ENCODE results near the gene PLD6. TPM values are rescaled to one million over a fixed set of nuclear protein-coding genes. Genes with fewer than 3 reads are reported as not detected.

PLD6 gene
- polyA plus RNA-seq, 2 donors = 1.2 TPM

GRCh38 chr17:17172990-17173389 is 33.1 kb downstream of the PLD6 start:
- peaks cover 30 to 60% of the 10 kb centered on the region in 2 donors for H3K36me3 ChIP-seq (ENCODE audit: control insufficient read depth in 2 of 2, insufficient read depth in 2 of 2, low read length in 1 of 2)
- no peaks in the 10 kb centered on the region for H3K27me3 ChIP-seq (ENCODE audit: control insufficient read depth in 1 of 2, insufficient read depth in 2 of 2, low read length in 2 of 2)
- 87% methylated on average over 9 of the region's 9 CpGs for WGBS, 2 donors
- no peak overlapping the region for H3K27ac ChIP-seq (ENCODE audit: low read depth in 2 of 2, low read length in 1 of 2)
- H3K4me1 ChIP-seq (ENCODE audit: control insufficient read depth in 2 of 2, insufficient read depth in 2 of 2, low read length in 1 of 2) = no peaks in the 10 kb centered on the region
- H3K4me3 ChIP-seq (ENCODE audit: low read depth in 1 of 2, low read length in 2 of 2) = no peak overlapping the region
- H3K9me3 ChIP-seq (ENCODE audit: control insufficient read depth in 2 of 2, insufficient read depth in 1 of 2, low read depth in 1 of 2, low read length in 1 of 2) = no peaks in the 10 kb centered on the region

DNA sequence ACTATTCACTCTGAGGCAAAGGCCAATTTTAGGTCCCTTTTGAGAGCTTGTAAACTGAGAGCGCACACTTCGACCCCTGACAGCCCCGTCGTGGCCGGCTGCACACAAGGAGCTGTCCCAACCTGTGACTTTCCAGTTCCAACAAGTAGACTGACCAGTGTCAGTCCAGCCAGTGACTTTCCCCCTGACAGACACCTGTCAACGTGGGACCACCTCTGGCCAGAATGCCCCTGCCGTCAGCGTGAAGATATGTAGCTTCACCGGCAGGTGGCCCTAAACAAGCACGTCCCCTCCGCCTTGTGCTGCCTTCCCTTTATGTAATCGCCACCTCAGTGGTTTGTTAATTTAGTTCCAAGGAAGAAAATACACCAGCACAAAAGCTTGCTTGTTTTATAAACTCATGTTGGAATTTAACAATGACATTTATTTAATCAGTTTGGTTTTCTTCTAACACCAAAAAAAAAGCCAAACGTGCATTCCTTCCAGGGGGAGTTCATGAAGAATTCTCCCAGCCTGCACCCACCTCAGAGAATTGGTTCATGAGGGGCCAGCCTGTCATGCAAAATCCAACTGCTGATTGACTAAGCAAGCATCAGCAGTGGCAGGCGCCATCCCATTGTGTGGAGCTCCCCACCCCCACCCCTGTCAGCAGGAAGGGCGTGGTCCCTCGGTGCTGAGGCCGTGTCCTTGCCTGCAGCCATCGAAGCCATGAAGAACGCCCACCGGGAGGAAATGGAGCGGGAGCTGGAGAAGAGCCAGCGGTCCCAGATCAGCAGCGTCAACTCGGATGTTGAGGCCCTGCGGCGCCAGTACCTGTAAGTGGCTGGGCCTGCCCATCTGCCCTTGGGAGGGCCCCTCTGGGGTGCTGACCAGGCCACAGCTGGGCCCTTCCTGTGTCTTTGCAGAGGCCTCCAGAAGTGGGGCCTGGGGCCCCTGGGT is 33.9 kb downstream of the PLD6 start:
- 75% methylated on average over 26 of the region's 26 CpGs for WGBS, 2 donors
- Histone ChIP-seq H3K27ac (ENCODE audit: low read depth in 2 of 2, low read length in 1 of 2) (no peak overlapping the region), H3K4me3 (ENCODE audit: low read depth in 1 of 2, low read length in 2 of 2) (no peak overlapping the region), H3K9me3 (ENCODE audit: control insufficient read depth in 2 of 2, insufficient read depth in 1 of 2, low read depth in 1 of 2, low read length in 1 of 2) (no peaks in the 10 kb centered on the region), H3K4me1 (ENCODE audit: control insufficient read depth in 2 of 2, insufficient read depth in 2 of 2, low read length in 1 of 2) (no peaks in the 10 kb centered on the region), H3K27me3 (ENCODE audit: control insufficient read depth in 1 of 2, insufficient read depth in 2 of 2, low read length in 2 of 2) (no peaks in the 10 kb centered on the region), H3K36me3 (ENCODE audit: control insufficient read depth in 2 of 2, insufficient read depth in 2 of 2, low read length in 1 of 2) (peaks cover 26 to 66% of the 10 kb centered on the region in 2 donors)

- no peak overlapping the region for H3K4me3 ChIP-seq (ENCODE audit: low read depth in 1 of 2, low read length in 2 of 2)
- 84 to 86% methylated on average over 7 of the region's 7 CpGs for WGBS, 2 donors
- no peaks in the 10 kb centered on the region for H3K9me3 ChIP-seq (ENCODE audit: control insufficient read depth in 2 of 2, insufficient read depth in 1 of 2, low read depth in 1 of 2, low read length in 1 of 2)
- H3K27me3 ChIP-seq (ENCODE audit: control insufficient read depth in 1 of 2, insufficient read depth in 2 of 2, low read length in 2 of 2) = no peaks in the 10 kb centered on the region
- H3K27ac ChIP-seq (ENCODE audit: low read depth in 2 of 2, low read length in 1 of 2) = no peak overlapping the region
- H3K4me1 ChIP-seq (ENCODE audit: control insufficient read depth in 2 of 2, insufficient read depth in 2 of 2, low read length in 1 of 2) = no peaks in the 10 kb centered on the region
- H3K36me3 ChIP-seq (ENCODE audit: control insufficient read depth in 2 of 2, insufficient read depth in 2 of 2, low read length in 1 of 2) = peaks cover 26 to 63% of the 10 kb centered on the region in 2 donors
These were observed 34.9 kb downstream of the PLD6 start for GRCh38 chr17:17171186-17171585.

DNA sequence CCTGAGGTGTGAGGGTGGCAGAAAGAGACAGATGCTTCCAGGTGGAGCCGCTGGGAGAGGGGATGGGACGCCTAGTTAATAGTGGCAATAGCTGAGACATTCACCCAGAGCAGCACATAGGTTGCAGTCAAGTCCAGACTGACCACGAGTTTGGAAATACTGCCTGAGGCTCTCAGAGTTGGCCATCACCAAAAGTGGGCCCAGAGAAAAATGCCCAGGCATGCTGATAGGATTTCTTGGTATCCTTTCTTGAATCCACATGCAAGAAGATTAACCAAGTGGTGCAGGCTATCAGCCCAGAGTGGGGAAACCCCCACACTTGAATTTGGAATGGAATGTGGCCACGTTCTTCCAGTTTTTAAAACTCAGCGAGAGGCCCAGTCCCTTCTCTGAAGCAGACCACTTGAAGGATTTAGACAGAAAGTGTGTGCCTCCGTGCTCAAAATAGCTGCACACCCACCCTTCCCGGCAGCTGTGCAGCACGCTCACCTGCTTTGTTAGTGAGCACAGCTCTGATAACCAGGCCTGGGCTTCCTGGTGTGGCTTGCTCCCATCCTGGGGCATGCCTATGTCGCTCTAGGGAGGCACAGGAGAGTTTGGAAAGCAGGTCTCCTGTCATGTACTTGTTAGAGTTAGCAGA is 35.7 kb downstream of the PLD6 start:
- Histone ChIP-seq H3K4me1 (ENCODE audit: control insufficient read depth in 2 of 2, insufficient read depth in 2 of 2, low read length in 1 of 2) (no peaks in the 10 kb centered on the region), H3K9me3 (ENCODE audit: control insufficient read depth in 2 of 2, insufficient read depth in 1 of 2, low read depth in 1 of 2, low read length in 1 of 2) (no peaks in the 10 kb centered on the region), H3K4me3 (ENCODE audit: low read depth in 1 of 2, low read length in 2 of 2) (no peak overlapping the region), H3K36me3 (ENCODE audit: control insufficient read depth in 2 of 2, insufficient read depth in 2 of 2, low read length in 1 of 2) (peaks cover 25 to 64% of the 10 kb centered on the region in 2 donors), H3K27ac (ENCODE audit: low read depth in 2 of 2, low read length in 1 of 2) (no peak overlapping the region), H3K27me3 (ENCODE audit: control insufficient read depth in 1 of 2, insufficient read depth in 2 of 2, low read length in 2 of 2) (no peaks in the 10 kb centered on the region)
- WGBS, 2 donors = 55 to 62% methylated on average over 9 of the region's 9 CpGs

DNA sequence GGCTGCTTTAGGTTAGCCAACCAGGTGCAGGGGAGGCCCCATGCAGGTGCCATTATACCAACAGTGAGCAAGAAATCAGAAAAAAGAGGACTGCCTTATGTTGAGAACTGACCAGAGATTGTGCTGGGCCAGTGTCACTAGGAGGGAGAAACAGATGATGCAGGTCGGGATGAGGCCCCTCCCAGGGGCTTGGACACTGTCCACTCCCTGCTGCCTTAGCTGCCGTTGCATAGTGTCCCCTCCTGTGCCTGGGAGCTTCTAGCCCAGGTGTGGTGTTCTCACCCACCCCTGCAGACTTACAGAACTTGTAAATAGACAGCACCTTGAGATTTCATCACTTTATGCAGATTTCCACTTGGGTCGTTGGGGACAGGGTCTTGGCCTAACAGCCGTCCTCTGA is 36.7 kb downstream of the PLD6 start:
- Histone ChIP-seq H3K27me3 (ENCODE audit: control insufficient read depth in 1 of 2, insufficient read depth in 2 of 2, low read length in 2 of 2) (no peaks in the 10 kb centered on the region), H3K4me3 (ENCODE audit: low read depth in 1 of 2, low read length in 2 of 2) (no peak overlapping the region), H3K4me1 (ENCODE audit: control insufficient read depth in 2 of 2, insufficient read depth in 2 of 2, low read length in 1 of 2) (no peaks in the 10 kb centered on the region), H3K9me3 (ENCODE audit: control insufficient read depth in 2 of 2, insufficient read depth in 1 of 2, low read depth in 1 of 2, low read length in 1 of 2) (no peaks in the 10 kb centered on the region), H3K36me3 (ENCODE audit: control insufficient read depth in 2 of 2, insufficient read depth in 2 of 2, low read length in 1 of 2) (peaks cover 29 to 66% of the 10 kb centered on the region in 2 donors), H3K27ac (ENCODE audit: low read depth in 2 of 2, low read length in 1 of 2) (no peak overlapping the region)
- 84 to 89% methylated on average over 4 of the region's 4 CpGs for WGBS, 2 donors

GRCh38 chr17:17168401-17168800 is 37.7 kb downstream of the PLD6 start:
- Histone ChIP-seq H3K4me1 (ENCODE audit: control insufficient read depth in 2 of 2, insufficient read depth in 2 of 2, low read length in 1 of 2) (no peaks in the 10 kb centered on the region), H3K27me3 (ENCODE audit: control insufficient read depth in 1 of 2, insufficient read depth in 2 of 2, low read length in 2 of 2) (no peaks in the 10 kb centered on the region), H3K9me3 (ENCODE audit: control insufficient read depth in 2 of 2, insufficient read depth in 1 of 2, low read depth in 1 of 2, low read length in 1 of 2) (no peaks in the 10 kb centered on the region), H3K27ac (ENCODE audit: low read depth in 2 of 2, low read length in 1 of 2) (no peak overlapping the region), H3K4me3 (ENCODE audit: low read depth in 1 of 2, low read length in 2 of 2) (no peak overlapping the region), H3K36me3 (ENCODE audit: control insufficient read depth in 2 of 2, insufficient read depth in 2 of 2, low read length in 1 of 2) (peaks cover 22 to 63% of the 10 kb centered on the region in 2 donors)
- WGBS, 2 donors = 90 to 91% methylated on average over 5 of the region's 5 CpGs

DNA sequence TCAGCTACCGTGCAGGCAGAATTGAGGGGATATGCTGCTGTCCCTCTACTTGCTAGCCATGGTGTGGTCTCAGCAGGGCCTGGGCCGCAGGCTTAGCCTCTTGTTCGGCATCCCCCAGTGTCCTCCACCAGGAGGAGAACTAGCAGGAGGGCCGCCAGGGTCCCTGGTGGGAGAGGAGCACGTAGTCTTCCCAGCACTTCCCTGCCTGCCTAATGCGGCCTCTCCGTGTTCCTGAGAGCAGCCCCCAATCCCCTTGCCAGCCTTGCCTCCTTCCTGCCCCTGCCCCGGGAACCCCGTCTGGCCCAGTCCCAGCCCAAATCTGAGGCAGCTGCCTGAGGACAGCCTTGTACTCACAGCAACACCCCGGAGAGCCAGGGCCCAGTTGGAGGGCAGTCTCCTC is 38.1 kb downstream of the PLD6 start:
- H3K36me3 ChIP-seq (ENCODE audit: control insufficient read depth in 2 of 2, insufficient read depth in 2 of 2, low read length in 1 of 2) = peaks cover 20 to 62% of the 10 kb centered on the region in 2 donors
- no peak overlapping the region for H3K4me3 ChIP-seq (ENCODE audit: low read depth in 1 of 2, low read length in 2 of 2)
- no peaks in the 10 kb centered on the region for H3K4me1 ChIP-seq (ENCODE audit: control insufficient read depth in 2 of 2, insufficient read depth in 2 of 2, low read length in 1 of 2)
- no peaks in the 10 kb centered on the region for H3K9me3 ChIP-seq (ENCODE audit: control insufficient read depth in 2 of 2, insufficient read depth in 1 of 2, low read depth in 1 of 2, low read length in 1 of 2)
- no peak overlapping the region for H3K27ac ChIP-seq (ENCODE audit: low read depth in 2 of 2, low read length in 1 of 2)
- WGBS, 2 donors = 95 to 96% methylated on average over 10 of the region's 10 CpGs
- no peaks in the 10 kb centered on the region for H3K27me3 ChIP-seq (ENCODE audit: control insufficient read depth in 1 of 2, insufficient read depth in 2 of 2, low read length in 2 of 2)

GRCh38 chr17:17167356-17167755 is 38.8 kb downstream of the PLD6 start:
- H3K36me3 ChIP-seq (ENCODE audit: control insufficient read depth in 2 of 2, insufficient read depth in 2 of 2, low read length in 1 of 2) = peaks cover 18 to 58% of the 10 kb centered on the region in 2 donors
- no peak overlapping the region for H3K27ac ChIP-seq (ENCODE audit: low read depth in 2 of 2, low read length in 1 of 2)
- H3K27me3 ChIP-seq (ENCODE audit: control insufficient read depth in 1 of 2, insufficient read depth in 2 of 2, low read length in 2 of 2) = no peaks in the 10 kb centered on the region
- H3K4me3 ChIP-seq (ENCODE audit: low read depth in 1 of 2, low read length in 2 of 2) = no peak overlapping the region
- no peaks in the 10 kb centered on the region for H3K9me3 ChIP-seq (ENCODE audit: control insufficient read depth in 2 of 2, insufficient read depth in 1 of 2, low read depth in 1 of 2, low read length in 1 of 2)
- no peaks in the 10 kb centered on the region for H3K4me1 ChIP-seq (ENCODE audit: control insufficient read depth in 2 of 2, insufficient read depth in 2 of 2, low read length in 1 of 2)
- 95 to 96% methylated on average over 10 of the region's 10 CpGs for WGBS, 2 donors

GRCh38 chr17:17166446-17166845 is 39.7 kb downstream of the PLD6 start:
- Histone ChIP-seq H3K27me3 (ENCODE audit: control insufficient read depth in 1 of 2, insufficient read depth in 2 of 2, low read length in 2 of 2) (no peaks in the 10 kb centered on the region), H3K36me3 (ENCODE audit: control insufficient read depth in 2 of 2, insufficient read depth in 2 of 2, low read length in 1 of 2) (peaks cover 17 to 55% of the 10 kb centered on the region in 2 donors), H3K9me3 (ENCODE audit: control insufficient read depth in 2 of 2, insufficient read depth in 1 of 2, low read depth in 1 of 2, low read length in 1 of 2) (no peaks in the 10 kb centered on the region), H3K27ac (ENCODE audit: low read depth in 2 of 2, low read length in 1 of 2) (no peak overlapping the region), H3K4me1 (ENCODE audit: control insufficient read depth in 2 of 2, insufficient read depth in 2 of 2, low read length in 1 of 2) (no peaks in the 10 kb centered on the region), H3K4me3 (ENCODE audit: low read depth in 1 of 2, low read length in 2 of 2) (no peak overlapping the region)
- WGBS, 2 donors = 96 to 97% methylated on average over 8 of the region's 8 CpGs

Data from esophagus (tissue), 2 donors.